Measurements from ENCODE around the gene HEATR5A. TPM values are rescaled to one million over a fixed set of nuclear protein-coding genes. Genes with fewer than 3 reads are reported as not detected.

Gene HEATR5A
- total and polyA plus RNA-seq, 9 of the 15 experiments (the other 6 are each of a cell fraction or from before 2014, with no cell fraction given): 8.0 to 50.9 (median 23.0) TPM

DNA sequence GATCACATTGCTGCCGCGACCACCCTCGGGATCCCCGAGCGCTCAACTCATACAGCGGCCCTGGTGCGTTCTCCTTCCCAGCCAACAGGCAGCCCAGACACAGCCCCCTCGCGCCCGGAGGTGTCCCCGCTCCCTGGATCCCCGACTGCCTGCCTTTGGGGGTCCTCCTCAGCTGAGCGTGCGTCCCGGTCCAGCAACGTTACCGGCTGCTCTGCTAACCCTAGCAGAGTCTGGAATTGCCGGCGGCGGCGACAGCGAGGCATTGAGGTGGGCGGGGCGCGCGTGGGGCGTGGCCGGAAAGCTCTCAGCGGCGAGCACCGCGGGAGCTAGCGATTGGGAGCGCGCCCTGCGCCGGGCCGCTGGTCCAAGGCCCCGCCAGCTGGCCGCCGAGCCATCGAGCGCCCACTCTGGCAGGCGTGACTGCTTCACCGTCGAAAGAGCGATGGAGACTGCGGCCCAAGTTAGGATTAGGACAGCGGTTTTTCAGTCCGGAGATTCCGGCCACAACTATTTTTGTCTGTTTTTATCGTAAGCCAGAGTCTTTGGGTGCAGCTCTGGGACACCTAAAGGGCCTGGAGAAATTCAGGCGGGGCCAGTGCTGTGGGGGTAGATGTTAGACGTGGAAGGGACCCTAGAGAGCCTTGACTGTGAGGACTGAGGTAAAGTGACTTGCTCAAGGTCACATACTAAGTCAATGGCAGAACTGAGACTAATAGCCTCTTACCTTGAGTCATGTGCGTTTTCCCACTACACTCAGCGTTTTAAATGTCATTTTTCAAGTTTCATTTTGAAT, at the start of gene HEATR5A (continued):
- TF ChIP-seq, protein P1, sequence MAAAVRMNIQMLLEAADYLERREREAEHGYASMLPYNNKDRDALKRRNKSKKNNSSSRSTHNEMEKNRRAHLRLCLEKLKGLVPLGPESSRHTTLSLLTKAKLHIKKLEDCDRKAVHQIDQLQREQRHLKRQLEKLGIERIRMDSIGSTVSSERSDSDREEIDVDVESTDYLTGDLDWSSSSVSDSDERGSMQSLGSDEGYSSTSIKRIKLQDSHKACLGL (CRISPR knock-in tag; IDR thresholded peaks at IDR 0.05; ENCODE audit: borderline replicate concordance, poor library complexity, severe bottlenecking): no peak
- TF ChIP-seq ELF1 (tag; IDR thresholded peaks at IDR 0.05) (0 out of 2 replicates have a peak, but pooled peaks have one; percentile 13), SP2 (IDR thresholded peaks at IDR 0.05; ENCODE audit: extremely low read depth, low read depth, low read length, poor library complexity, severe bottlenecking) (no peak), L3MBTL2 (IDR thresholded peaks at IDR 0.05) (peak; percentile 95), CBX2 (IDR thresholded peaks at IDR 0.05; ENCODE audit: insufficient read depth, low read length, poor library complexity, severe bottlenecking) (no peak), RAD51 (IDR thresholded peaks at IDR 0.05; ENCODE audit: borderline replicate concordance, low read depth) (no peak)
- TF ChIP-seq, protein P2, sequence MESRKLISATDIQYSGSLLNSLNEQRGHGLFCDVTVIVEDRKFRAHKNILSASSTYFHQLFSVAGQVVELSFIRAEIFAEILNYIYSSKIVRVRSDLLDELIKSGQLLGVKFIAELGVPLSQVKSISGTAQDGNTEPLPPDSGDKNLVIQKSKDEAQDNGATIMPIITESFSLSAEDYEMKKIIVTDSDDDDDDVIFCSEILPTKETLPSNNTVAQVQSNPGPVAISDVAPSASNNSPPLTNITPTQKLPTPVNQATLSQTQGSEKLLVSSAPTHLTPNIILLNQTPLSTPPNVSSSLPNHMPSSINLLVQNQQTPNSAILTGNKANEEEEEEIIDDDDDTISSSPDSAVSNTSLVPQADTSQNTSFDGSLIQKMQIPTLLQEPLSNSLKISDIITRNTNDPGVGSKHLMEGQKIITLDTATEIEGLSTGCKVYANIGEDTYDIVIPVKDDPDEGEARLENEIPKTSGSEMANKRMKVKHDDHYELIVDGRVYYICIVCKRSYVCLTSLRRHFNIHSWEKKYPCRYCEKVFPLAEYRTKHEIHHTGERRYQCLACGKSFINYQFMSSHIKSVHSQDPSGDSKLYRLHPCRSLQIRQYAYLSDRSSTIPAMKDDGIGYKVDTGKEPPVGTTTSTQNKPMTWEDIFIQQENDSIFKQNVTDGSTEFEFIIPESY (CRISPR knock-in tag; IDR thresholded peaks at IDR 0.05): peak; percentile 58; the same call in 1 of the 2 replicates
- TF ChIP-seq, protein P3, sequence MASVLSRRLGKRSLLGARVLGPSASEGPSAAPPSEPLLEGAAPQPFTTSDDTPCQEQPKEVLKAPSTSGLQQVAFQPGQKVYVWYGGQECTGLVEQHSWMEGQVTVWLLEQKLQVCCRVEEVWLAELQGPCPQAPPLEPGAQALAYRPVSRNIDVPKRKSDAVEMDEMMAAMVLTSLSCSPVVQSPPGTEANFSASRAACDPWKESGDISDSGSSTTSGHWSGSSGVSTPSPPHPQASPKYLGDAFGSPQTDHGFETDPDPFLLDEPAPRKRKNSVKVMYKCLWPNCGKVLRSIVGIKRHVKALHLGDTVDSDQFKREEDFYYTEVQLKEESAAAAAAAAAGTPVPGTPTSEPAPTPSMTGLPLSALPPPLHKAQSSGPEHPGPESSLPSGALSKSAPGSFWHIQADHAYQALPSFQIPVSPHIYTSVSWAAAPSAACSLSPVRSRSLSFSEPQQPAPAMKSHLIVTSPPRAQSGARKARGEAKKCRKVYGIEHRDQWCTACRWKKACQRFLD (CRISPR knock-in tag; IDR thresholded peaks at IDR 0.05): peak; percentile 45; the same call in 1 of the 2 replicates
- TF ChIP-seq, protein P4, sequence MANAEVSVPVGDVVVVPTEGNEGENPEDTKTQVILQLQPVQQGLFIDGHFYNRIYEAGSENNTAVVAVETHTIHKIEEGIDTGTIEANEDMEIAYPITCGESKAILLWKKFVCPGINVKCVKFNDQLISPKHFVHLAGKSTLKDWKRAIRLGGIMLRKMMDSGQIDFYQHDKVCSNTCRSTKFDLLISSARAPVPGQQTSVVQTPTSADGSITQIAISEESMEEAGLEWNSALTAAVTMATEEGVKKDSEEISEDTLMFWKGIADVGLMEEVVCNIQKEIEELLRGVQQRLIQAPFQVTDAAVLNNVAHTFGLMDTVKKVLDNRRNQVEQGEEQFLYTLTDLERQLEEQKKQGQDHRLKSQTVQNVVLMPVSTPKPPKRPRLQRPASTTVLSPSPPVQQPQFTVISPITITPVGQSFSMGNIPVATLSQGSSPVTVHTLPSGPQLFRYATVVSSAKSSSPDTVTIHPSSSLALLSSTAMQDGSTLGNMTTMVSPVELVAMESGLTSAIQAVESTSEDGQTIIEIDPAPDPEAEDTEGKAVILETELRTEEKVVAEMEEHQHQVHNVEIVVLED (CRISPR knock-in tag; IDR thresholded peaks at IDR 0.05): peak; percentile 79
- TF ChIP-seq, protein P5, sequence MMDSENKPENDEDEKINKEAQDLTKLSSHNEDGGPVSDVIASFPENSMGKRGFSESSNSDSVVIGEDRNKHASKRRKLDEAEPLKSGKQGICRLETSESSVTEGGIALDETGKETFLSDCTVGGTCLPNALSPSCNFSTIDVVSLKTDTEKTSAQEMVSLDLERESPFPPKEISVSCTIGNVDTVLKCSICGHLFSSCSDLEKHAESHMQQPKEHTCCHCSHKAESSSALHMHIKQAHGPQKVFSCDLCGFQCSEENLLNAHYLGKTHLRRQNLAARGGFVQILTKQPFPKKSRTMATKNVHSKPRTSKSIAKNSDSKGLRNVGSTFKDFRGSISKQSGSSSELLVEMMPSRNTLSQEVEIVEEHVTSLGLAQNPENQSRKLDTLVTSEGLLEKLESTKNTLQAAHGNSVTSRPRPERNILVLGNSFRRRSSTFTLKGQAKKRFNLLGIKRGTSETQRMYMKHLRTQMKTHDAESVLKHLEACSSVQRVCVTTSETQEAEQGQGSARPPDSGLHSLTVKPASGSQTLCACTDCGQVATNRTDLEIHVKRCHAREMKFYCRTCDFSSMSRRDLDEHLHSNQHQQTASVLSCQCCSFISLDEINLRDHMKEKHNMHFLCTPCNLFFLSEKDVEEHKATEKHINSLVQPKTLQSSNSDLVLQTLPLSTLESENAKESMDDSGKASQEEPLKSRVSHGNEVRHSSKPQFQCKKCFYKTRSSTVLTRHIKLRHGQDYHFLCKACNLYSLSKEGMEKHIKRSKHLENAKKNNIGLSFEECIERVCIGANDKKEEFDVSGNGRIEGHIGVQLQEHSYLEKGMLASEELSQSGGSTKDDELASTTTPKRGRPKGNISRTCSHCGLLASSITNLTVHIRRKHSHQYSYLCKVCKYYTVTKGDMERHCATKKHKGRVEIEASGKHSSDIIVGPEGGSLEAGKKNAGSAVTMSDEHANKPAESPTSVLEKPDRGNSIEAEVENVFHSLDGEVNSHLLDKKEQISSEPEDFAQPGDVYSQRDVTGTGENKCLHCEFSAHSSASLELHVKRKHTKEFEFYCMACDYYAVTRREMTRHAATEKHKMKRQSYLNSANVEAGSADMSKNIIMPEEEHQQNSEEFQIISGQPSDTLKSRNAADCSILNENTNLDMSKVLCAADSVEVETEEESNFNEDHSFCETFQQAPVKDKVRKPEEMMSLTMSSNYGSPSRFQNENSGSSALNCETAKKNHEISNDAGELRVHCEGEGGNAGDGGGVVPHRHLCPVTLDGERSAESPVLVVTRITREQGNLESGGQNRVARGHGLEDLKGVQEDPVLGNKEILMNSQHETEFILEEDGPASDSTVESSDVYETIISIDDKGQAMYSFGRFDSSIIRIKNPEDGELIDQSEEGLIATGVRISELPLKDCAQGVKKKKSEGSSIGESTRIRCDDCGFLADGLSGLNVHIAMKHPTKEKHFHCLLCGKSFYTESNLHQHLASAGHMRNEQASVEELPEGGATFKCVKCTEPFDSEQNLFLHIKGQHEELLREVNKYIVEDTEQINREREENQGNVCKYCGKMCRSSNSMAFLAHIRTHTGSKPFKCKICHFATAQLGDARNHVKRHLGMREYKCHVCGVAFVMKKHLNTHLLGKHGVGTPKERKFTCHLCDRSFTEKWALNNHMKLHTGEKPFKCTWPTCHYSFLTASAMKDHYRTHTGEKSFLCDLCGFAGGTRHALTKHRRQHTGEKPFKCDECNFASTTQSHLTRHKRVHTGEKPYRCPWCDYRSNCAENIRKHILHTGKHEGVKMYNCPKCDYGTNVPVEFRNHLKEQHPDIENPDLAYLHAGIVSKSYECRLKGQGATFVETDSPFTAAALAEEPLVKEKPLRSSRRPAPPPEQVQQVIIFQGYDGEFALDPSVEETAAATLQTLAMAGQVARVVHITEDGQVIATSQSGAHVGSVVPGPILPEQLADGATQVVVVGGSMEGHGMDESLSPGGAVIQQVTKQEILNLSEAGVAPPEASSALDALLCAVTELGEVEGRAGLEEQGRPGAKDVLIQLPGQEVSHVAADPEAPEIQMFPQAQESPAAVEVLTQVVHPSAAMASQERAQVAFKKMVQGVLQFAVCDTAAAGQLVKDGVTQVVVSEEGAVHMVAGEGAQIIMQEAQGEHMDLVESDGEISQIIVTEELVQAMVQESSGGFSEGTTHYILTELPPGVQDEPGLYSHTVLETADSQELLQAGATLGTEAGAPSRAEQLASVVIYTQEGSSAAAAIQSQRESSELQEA (IDR thresholded peaks at IDR 0.05; ENCODE audit: low read depth): no peak
